Muscle of leg (tissue), 11 donors: Measurements from ENCODE around the gene PCTP. TPM values are rescaled to one million over a fixed set of nuclear protein-coding genes. Genes with fewer than 3 reads are reported as not detected.

Experiments
- DNase-seq: peaks from one replicate; pipeline ENCODE4 v3.0.0; 2013
- H3K27ac ChIP-seq: one replicate; pipeline ENCODE4 v1.5.1; 2013; ENCODE audit warnings: mild to moderate bottlenecking, low read length, control low read depth
- H3K27me3 ChIP-seq: one replicate; pipeline ENCODE4 v1.6.1; 2013; ENCODE audit warnings: low read length; ENCODE audit not compliant: control insufficient read depth, insufficient read depth
- H3K36me3 ChIP-seq: one replicate; pipeline ENCODE4 v1.6.1; 2013; ENCODE audit warnings: low read length; ENCODE audit not compliant: control insufficient read depth, insufficient read depth
- H3K4me1 ChIP-seq: one replicate; pipeline ENCODE4 v1.6.1; 2013; ENCODE audit warnings: low read length; ENCODE audit not compliant: control insufficient read depth, insufficient read depth
- H3K4me3 ChIP-seq: one replicate; pipeline ENCODE4 v1.5.1; 2013; ENCODE audit warnings: low read length, control low read depth
- H3K9me3 ChIP-seq: replicated peaks from 2 replicates; pipeline ENCODE4 v1.6.1; 2013; ENCODE audit warnings: low read depth, low read length; ENCODE audit not compliant: control insufficient read depth
- WGBS: methylation state at CpG from one replicate; pipeline ENCODE4 v1.1.5; 2013; ENCODE audit warnings: missing lambda C conversion rate; ENCODE audit not compliant: insufficient coverage; 5-methylcytosine and 5-hydroxymethylcytosine counted together
- polyA plus RNA-seq, 8 donors: library from polyadenylated mRNA; unstranded; fragments of 120-200 nt; gene quantifications; one replicate each; pipeline versions ENCODE4 v1.2.1 to v1.2.3, GENCODE V29; 2013; ENCODE audit warnings: inconsistent platforms in 1 of 8, low replicate concordance in 1 of 8; ENCODE audit not compliant: insufficient read length in 8 of 8, insufficient read depth in 1 of 8
- total RNA-seq: library from RNA; stranded (reverse); fragments of 120-200 nt; gene quantifications from one replicate; pipeline ENCODE4 v1.2.4, GENCODE V29; 2013

Gene PCTP
- total and polyA plus RNA-seq, 9 donors: 10.8 to 13.4 (median 12.3) TPM

DNA sequence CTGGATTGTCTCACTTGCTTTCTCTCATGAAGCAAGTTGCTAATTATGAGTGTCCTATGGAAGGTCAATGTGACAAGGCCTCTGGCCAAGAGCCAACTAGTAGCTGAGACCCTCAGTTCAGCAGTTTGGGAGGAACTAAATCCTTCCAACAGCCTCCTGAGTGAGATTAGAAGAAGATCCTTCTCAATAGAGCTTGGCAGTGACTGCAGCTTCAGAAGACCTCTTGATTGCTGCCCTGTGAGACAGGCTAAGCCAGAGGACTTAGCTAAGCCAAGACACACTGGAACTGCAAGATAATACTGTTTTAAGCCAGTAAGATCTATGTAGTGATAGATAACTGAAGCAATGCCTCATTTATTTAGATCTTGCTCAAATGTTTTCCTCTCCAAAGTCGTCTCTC is 34.3 kb downstream of the PCTP start:
- H3K27me3 ChIP-seq: no peaks in the 10 kb centered on the region
- H3K27ac ChIP-seq: no peak overlapping the region
- no peak overlapping the region for H3K4me3 ChIP-seq
- H3K9me3 ChIP-seq: peaks cover 2% of the 10 kb centered on the region
- peak; percentile 18 for DNase-seq
- WGBS: no CpG with 5 or more reads among the region's 1 CpG
- peaks cover 14% of the 10 kb centered on the region for H3K4me1 ChIP-seq
- H3K36me3 ChIP-seq: no peaks in the 10 kb centered on the region

DNA sequence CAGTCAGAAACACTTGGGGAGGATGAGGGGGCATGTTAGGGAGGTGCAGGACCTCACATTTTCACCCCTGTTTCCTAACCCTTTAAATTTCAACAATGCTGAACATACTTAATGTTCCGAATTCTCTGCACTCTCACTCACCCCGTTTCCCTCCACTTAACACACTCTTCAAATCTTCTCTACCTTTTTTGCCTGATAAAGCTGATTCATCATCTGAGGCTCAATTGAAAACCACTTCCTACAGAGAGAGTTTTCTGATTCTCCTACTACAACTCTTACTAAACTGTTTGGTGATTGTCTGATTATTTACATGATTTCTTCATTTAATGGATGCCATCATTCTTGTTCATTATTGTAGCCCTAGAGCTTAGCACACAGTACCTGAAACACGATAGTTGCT is 42.4 kb downstream of the PCTP start:
- no peak overlapping the region for H3K4me3 ChIP-seq

DNA sequence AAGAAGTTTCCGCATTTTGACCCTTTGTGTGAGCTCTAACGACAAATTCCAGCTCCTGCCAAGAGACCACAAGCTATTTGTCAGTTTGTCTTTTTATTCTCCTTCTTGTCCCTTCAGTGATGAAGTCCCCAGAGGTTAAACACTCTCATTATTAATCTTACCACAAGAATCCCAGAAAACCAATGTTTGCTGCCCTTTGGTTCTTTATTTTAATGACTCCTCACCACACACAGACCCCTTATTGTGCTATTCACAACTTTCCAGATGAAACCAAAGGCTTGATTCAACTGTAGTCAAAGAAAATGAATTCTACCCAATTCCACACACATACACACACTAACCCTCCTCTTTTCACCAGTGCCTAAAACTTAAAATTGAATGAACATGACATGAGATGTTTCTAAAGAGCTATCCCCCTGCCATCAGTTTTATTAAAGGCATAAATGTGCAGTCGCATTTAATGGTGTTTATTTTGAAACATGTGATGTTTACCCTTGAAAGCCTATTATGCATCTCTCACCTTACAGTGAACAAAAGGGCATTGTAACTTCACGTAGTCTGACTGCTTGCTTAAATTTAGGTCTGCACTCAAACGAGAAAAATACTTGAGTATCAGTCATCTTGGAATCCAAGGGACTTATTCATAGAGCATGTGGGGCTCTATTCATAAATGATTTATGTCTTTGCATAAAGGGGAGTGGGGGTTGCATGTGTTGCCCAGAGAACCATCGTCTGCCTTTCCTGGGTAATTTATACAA is 44.1 kb downstream of the PCTP start:
- H3K4me3 ChIP-seq: no peak overlapping the region
- H3K36me3 ChIP-seq: no peaks in the 10 kb centered on the region
- 58% methylated on average over 2 of the region's 6 CpGs for WGBS
- H3K4me1 ChIP-seq: no peaks in the 10 kb centered on the region
- no peak overlapping the region for H3K27ac ChIP-seq
- no peak for DNase-seq
- H3K27me3 ChIP-seq: no peaks in the 10 kb centered on the region
- H3K9me3 ChIP-seq: no peaks in the 10 kb centered on the region

More for the DNA sequence above, 42.4 kb downstream of the PCTP start:
- WGBS: 90% methylated on average over 2 of the region's 3 CpGs
- no peaks in the 10 kb centered on the region for H3K36me3 ChIP-seq
- no peaks in the 10 kb centered on the region for H3K27me3 ChIP-seq
- no peak overlapping the region for H3K27ac ChIP-seq
- H3K9me3 ChIP-seq: no peaks in the 10 kb centered on the region
- DNase-seq: no peak
- H3K4me1 ChIP-seq: no peaks in the 10 kb centered on the region

DNA sequence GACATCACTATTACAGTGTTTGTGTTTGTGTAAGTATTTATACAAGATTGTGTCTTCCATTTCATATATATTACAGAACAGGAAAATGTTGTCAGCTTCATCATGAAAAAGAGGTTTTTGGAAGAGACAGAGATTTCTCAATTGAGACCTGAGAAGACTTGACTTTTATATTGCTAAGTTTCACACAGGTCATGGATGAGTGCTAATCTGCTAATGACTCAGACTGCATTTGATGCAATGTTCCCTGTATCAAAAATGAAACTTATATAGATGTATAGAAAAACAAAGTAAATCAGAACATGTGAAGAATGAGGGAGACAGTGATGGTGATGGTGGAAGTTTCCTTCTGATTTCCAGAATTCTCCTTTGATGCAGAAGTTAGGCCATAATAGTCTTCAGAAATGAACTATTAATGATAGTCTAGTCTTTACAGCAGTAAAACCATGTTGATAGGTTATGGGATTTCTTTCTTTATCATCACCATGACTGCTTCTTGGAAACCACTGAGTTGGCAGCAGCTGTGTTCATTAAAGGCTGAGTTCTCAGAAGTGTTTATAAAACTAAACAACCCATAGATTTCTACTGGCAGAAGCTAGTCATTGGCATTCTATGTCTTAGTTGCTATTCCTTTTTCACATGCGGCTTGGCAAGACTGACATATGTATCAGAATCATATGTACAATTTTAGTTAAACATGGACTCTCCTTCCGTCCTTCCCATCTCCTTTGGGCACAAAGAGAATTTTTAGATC is 56.1 kb downstream of the PCTP start:
- no peaks in the 10 kb centered on the region for H3K27me3 ChIP-seq
- H3K4me3 ChIP-seq: no peak overlapping the region
- no CpG with 5 or more reads among the region's 2 CpGs for WGBS
- H3K36me3 ChIP-seq: no peaks in the 10 kb centered on the region
- no peak overlapping the region for H3K27ac ChIP-seq
- H3K4me1 ChIP-seq: no peaks in the 10 kb centered on the region
- DNase-seq: no peak
- no peaks in the 10 kb centered on the region for H3K9me3 ChIP-seq

DNA sequence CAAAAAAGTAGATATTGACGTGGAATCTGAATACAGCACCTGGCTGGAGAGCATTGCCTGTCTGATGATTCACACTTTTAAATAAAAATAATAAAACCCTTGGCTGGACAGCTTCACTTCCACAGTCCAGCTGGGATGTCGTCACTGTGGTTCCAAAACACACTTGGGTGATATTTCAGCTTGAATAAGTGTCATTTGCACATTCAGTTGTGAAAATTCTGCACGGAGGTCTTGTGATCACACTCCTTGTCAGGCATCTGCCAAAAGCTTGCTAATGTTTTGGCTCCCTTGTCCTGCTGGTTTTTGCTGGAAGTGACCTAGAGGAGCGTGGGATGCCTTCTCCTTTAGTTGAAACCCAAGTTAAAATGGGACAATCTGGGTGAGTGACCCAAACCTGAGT is 60.7 kb downstream of the PCTP start:
- Histone ChIP-seq H3K9me3 (no peaks in the 10 kb centered on the region), H3K4me3 (no peak overlapping the region), H3K27ac (no peak overlapping the region), H3K4me1 (peaks cover 6% of the 10 kb centered on the region), H3K27me3 (no peaks in the 10 kb centered on the region), H3K36me3 (no peaks in the 10 kb centered on the region)
- 20% methylated on average over 1 of the region's 4 CpGs for WGBS
- peak; percentile 42 for DNase-seq

DNA sequence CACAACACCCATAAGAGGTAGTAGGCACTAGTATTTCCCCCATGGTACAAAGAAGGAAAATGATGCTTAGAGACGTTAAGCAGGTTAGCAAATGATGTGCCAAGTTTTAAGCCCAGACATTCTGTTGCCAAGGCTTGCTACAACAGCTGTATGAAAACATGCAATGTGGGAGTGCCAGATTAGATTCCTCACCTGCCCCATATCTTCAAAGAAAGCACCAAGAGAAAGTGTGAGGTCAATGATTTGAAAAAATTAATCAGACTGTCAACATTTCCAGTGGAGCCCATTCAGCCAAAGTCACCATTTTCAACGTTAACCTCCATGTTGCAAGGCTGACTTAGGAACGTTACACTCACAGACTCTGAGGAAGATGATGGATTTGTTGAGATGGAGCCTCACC is 61.5 kb downstream of the PCTP start:
- Histone ChIP-seq H3K4me1 (peaks cover 6% of the 10 kb centered on the region), H3K4me3 (no peak overlapping the region), H3K9me3 (no peaks in the 10 kb centered on the region), H3K36me3 (no peaks in the 10 kb centered on the region), H3K27me3 (no peaks in the 10 kb centered on the region), H3K27ac (no peak overlapping the region)
- no CpG with 5 or more reads among the region's 3 CpGs for WGBS
- DNase-seq: no peak

DNA sequence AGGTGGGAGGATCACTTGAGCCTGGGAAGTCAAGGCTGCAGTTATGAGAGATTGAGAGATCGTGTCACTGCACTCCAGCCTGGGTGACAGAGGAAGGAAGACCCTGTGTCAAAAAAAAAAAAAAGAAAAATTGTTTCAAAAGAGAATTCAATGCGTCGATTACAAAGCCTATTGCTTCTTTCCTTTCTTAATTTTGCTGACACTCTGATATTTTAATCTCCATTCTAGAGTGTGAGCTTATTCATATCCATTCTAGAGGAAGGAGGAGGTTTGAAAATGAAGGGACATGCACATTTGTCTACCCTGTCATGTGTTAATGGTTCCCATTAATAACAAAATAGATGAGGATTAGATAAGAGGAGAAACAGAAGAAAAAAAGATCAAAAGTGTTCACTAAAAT is 63.1 kb downstream of the PCTP start:
- no peak overlapping the region for H3K4me3 ChIP-seq
- no peak overlapping the region for H3K27ac ChIP-seq
- H3K9me3 ChIP-seq: no peaks in the 10 kb centered on the region
- no CpG with 5 or more reads among the region's 3 CpGs for WGBS
- peaks cover 6% of the 10 kb centered on the region for H3K4me1 ChIP-seq
- no peak for DNase-seq
- no peaks in the 10 kb centered on the region for H3K27me3 ChIP-seq
- no peaks in the 10 kb centered on the region for H3K36me3 ChIP-seq

DNA sequence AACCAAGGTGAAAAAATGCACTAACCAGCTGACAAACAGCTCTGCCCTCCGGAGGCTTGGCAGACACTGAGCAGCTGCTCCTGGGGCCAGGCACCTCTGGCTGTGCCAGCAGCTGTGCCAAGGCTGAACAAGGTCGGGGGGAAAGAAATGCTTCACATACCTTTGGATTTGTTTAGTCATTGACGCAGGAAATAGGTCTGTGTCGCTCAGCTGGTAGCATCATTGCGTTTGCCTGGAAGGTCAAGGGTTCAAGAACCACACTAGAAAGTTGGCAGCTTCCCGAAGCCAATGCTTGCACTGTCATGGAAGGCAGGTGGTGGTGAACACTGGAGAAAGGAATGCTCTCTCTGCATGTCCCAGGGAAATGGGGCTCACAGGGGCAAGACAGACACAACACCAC is 63.5 kb downstream of the PCTP start:
- Histone ChIP-seq H3K9me3 (no peaks in the 10 kb centered on the region), H3K27ac (no peak overlapping the region), H3K4me3 (no peak overlapping the region), H3K4me1 (peaks cover 6% of the 10 kb centered on the region), H3K27me3 (no peaks in the 10 kb centered on the region), H3K36me3 (no peaks in the 10 kb centered on the region)
- WGBS: 66% methylated on average over 6 of the region's 6 CpGs
- DNase-seq: peak; percentile 32

DNA sequence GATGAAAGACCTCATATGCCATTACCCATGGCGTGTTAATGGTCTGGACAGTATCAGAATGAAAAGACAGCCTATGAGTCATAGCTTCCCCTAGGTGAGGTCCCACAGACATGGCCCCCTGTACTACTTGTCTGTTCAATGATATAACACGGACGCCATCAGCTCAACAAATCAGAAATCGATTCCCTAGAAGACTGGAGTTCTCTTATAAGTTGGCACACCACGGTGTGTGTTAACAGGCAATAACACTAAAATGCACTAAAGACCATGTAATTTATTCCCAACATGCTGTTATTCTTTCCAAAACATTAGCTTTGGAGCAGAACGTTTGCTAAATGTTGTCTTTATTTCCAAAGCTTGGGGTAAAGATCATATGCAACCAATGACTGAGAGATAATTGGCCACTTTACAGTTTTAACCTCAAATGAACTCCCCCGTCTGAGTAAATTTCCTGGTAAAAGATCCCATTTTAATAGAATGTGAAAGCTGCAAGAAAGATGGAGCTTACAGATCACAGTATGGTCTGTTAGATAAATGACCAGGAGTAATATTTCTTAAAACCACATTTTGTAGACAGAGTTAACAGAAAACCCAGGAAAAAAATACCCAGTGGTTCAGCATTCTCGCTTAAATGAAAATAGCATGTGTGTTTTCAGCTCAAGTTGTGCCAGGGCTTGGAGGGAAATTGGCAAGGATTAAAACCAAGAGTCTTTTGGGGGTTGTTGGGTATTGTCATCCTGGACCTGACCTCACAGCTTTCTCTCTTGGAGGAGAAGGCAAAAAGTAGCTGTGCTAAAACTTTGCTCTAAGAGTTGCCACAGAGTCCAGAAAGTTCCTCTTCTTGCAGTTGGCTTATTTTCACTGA is 65.9 kb downstream of the PCTP start:
- H3K9me3 ChIP-seq: peaks cover 8% of the 10 kb centered on the region
- no peak overlapping the region for H3K4me3 ChIP-seq
- DNase-seq: peak; percentile 49
- 22% methylated on average over 3 of the region's 8 CpGs for WGBS
- H3K27me3 ChIP-seq: no peaks in the 10 kb centered on the region
- H3K36me3 ChIP-seq: no peaks in the 10 kb centered on the region
- H3K27ac ChIP-seq: no peak overlapping the region
- H3K4me1 ChIP-seq: peaks cover 6% of the 10 kb centered on the region

DNA sequence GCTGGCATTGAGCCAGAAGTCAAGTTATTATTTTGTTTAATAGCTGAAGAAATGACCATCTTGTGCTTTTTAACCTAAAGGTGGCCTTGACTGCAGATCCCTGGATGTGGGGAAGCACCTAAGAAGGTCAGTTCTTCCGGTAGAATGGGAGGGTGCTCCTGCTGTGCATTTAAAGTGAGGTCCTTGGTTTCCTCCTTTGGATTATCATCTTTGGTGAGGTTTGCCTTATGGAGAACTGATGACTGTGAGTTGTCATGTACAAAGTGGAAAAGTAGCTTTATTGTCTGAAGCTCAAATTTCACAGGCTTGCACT is 66.5 kb downstream of the PCTP start:
- no peak for DNase-seq
- Histone ChIP-seq H3K9me3 (peaks cover 8% of the 10 kb centered on the region), H3K36me3 (no peaks in the 10 kb centered on the region), H3K27ac (no peak overlapping the region), H3K4me3 (no peak overlapping the region), H3K4me1 (peaks cover 6% of the 10 kb centered on the region), H3K27me3 (no peaks in the 10 kb centered on the region)
- no CpG with 5 or more reads among the region's 1 CpG for WGBS
